Measurements from ENCODE around the gene ALOX15B. TPM values are rescaled to one million over a fixed set of nuclear protein-coding genes. Genes with fewer than 3 reads are reported as not detected.

The ALOX15B gene
- total and polyA plus RNA-seq, 9 of the 15 experiments (the other 6 are each of a cell fraction or from before 2014, with no cell fraction given) = 0.04 TPM; not detected in 8

DNA sequence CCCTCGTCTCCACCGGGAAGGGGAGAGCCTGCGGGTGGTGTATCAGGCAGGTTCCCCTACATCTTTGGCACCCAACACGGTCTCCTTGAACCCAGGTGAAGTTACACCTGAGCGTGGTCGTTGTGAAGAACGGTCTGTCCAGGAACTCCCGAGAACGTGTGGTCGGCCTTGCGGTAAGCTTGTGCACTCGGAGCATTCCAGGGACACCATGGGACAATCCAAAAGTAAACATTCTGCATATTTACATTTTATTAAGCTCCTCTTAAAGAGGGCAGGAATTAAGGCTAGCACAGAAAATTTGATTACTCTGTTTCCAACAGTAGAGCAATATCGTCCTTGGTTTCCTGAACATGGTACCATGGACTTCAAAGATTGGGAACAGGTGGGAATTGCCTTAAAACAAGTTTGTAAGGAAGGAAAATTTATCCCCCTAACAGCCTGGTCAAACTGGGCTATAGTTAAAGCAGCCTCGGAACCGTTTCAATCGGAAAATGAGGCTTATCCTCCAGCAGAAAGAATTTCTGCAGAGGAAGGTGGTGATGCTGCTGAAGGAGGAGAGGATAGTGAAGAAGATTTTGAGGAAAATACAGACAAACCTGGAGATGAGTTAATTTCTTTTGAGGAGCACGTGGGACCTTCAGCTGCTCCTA lies 18.2 kb downstream of the ALOX15B start:
- H3K27me3 ChIP-seq (ENCODE audit: control insufficient read depth in 2 of 2, insufficient read depth in 2 of 2, low read length in 2 of 2) = peaks cover 0 to 7% of the 10 kb centered on the region in 2 experiments; a peak in 2 of 5 replicates
- in situ Hi-C loops (cut with MboI) = loop anchor here (5.0 to 25.0 kb wide), 3 partner anchors 145 to 930 kb away; partner anchors contain the start of gene MFSD6L
- H3K4me3 ChIP-seq = no peak overlapping the region
- no peaks in the 10 kb centered on the region for H3K79me2 ChIP-seq (ENCODE audit: control insufficient read depth, insufficient read depth, low read length)
- H3K9ac ChIP-seq (ENCODE audit: insufficient read depth in 1 of 2, low read depth in 2 of 2, low read length in 2 of 2) = no peak overlapping the region
- no peaks in the 10 kb centered on the region; a peak in 2 of 5 replicates for H3K4me1 ChIP-seq (replicated peaks in 1 of 2; ENCODE audit: control insufficient read depth in 2 of 2, insufficient read depth in 2 of 2, low read length in 2 of 2)
- intact Hi-C loops (cut with micrococcal nuclease) = loop anchor here (1.0 to 10.0 kb wide), 4 partner anchors 41 to 314 kb away; no protein-coding TSS in a partner anchor
- peak overlapping the region; percentile 27; the same call in 1 of the 2 replicates for H3K4me2 ChIP-seq (ENCODE audit: insufficient read depth, low read length)
- no TSS peak for BruUV-seq (replicated peaks)
- H3K9me1 ChIP-seq (ENCODE audit: control insufficient read depth, insufficient read depth, low read length) = no peaks in the 10 kb centered on the region
- no peak overlapping the region for H3K27ac ChIP-seq (ENCODE audit: extremely low read depth, low read depth, low read length)
- no peaks in the 10 kb centered on the region for H4K20me1 ChIP-seq (replicated peaks; ENCODE audit: control insufficient read depth, insufficient read depth, low read length)
- FAIRE-seq (no peak), ATAC-seq (no peak), DNase-seq (ENCODE audit: extremely low read depth in 1 of 4, low spot score in 3 of 4) (no peak)
- WGBS (ENCODE audit: insufficient coverage, low coverage, missing lambda C conversion rate) = 49% methylated on average over 12 of the region's 17 CpGs
- POLR2A ChIA-PET = interaction anchor here (0.7 to 1.3 kb wide), 4 partner anchors 144 to 370 kb away, joined by 4 to 5 read pairs (median 4); partner anchors contain the start of gene TP53
- no peaks in the 10 kb centered on the region for H3K9me3 ChIP-seq (replicated peaks; ENCODE audit: control insufficient read depth, insufficient read depth, low read depth, low read length)
- peak overlapping the region; percentile 87 for H2AFZ ChIP-seq (ENCODE audit: low read depth, low read length)
- TF ChIP-seq MCM7 (IDR thresholded peaks at IDR 0.05) (no peak), TFAM (CRISPR knock-in tag; conservative IDR thresholded peaks at IDR 0.05) (no peak), NCOA1 (IDR thresholded peaks at IDR 0.05; ENCODE audit: low read depth) (no peak), PHF8 (IDR thresholded peaks at IDR 0.05; ENCODE audit: borderline replicate concordance, low read length) (no peak), NR4A1 (CRISPR knock-in tag; IDR thresholded peaks at IDR 0.05) (no peak), NR4A1 (tag; IDR thresholded peaks at IDR 0.05) (no peak), E2F3 (CRISPR knock-in tag; IDR thresholded peaks at IDR 0.05) (no peak), POLR2AphosphoS2 (IDR thresholded peaks at IDR 0.05; ENCODE audit: low read length) (no peak), ARID2 (IDR thresholded peaks at IDR 0.05) (no peak), GTF2E2 (tag; IDR thresholded peaks at IDR 0.05) (no peak), CXXC5 (CRISPR knock-in tag; IDR thresholded peaks at IDR 0.05) (no peak)
- TF ChIP-seq, protein P1, sequence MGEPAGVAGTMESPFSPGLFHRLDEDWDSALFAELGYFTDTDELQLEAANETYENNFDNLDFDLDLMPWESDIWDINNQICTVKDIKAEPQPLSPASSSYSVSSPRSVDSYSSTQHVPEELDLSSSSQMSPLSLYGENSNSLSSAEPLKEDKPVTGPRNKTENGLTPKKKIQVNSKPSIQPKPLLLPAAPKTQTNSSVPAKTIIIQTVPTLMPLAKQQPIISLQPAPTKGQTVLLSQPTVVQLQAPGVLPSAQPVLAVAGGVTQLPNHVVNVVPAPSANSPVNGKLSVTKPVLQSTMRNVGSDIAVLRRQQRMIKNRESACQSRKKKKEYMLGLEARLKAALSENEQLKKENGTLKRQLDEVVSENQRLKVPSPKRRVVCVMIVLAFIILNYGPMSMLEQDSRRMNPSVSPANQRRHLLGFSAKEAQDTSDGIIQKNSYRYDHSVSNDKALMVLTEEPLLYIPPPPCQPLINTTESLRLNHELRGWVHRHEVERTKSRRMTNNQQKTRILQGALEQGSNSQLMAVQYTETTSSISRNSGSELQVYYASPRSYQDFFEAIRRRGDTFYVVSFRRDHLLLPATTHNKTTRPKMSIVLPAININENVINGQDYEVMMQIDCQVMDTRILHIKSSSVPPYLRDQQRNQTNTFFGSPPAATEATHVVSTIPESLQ (CRISPR knock-in tag; IDR thresholded peaks at IDR 0.05) = no peak
- TF ChIP-seq, protein P2, sequence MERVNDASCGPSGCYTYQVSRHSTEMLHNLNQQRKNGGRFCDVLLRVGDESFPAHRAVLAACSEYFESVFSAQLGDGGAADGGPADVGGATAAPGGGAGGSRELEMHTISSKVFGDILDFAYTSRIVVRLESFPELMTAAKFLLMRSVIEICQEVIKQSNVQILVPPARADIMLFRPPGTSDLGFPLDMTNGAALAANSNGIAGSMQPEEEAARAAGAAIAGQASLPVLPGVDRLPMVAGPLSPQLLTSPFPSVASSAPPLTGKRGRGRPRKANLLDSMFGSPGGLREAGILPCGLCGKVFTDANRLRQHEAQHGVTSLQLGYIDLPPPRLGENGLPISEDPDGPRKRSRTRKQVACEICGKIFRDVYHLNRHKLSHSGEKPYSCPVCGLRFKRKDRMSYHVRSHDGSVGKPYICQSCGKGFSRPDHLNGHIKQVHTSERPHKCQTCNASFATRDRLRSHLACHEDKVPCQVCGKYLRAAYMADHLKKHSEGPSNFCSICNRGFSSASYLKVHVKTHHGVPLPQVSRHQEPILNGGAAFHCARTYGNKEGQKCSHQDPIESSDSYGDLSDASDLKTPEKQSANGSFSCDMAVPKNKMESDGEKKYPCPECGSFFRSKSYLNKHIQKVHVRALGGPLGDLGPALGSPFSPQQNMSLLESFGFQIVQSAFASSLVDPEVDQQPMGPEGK (CRISPR knock-in tag; IDR thresholded peaks at IDR 0.05; ENCODE audit: borderline replicate concordance) = no peak
- TF ChIP-seq, protein P3, sequence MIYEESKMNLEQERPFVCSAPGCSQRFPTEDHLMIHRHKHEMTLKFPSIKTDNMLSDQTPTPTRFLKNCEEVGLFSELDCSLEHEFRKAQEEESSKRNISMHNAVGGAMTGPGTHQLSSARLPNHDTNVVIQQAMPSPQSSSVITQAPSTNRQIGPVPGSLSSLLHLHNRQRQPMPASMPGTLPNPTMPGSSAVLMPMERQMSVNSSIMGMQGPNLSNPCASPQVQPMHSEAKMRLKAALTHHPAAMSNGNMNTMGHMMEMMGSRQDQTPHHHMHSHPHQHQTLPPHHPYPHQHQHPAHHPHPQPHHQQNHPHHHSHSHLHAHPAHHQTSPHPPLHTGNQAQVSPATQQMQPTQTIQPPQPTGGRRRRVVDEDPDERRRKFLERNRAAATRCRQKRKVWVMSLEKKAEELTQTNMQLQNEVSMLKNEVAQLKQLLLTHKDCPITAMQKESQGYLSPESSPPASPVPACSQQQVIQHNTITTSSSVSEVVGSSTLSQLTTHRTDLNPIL (CRISPR knock-in tag; IDR thresholded peaks at IDR 0.05) = no peak
- H3K36me3 ChIP-seq (ENCODE audit: control insufficient read depth, insufficient read depth, low read length) = no peaks in the 10 kb centered on the region
- CTCF ChIA-PET (ENCODE audit: low intra/inter-chr PET ratio) = interaction anchor here (0.6 to 3.4 kb wide), 4 partner anchors 40 to 314 kb away, joined by 4 to 17 read pairs (median 12); no protein-coding TSS in a partner anchor
